HG02678 (cell line): ENCODE data around the gene PRXL2A.
"Not testable (repeated sequence)": the region's sequence is repeated elsewhere in the genome, so short reads cannot be mapped to it uniquely, and the experiment has no call there.

ENCODE experiments used
- ATAC-seq: cut with Tn5 transposase; IDR thresholded peaks from one replicate; pipeline ENCODE4 v1.9.1; 2021; ENCODE audit warnings: mild to moderate bottlenecking, moderate library complexity; ENCODE audit not compliant: unreplicated experiment

The PRXL2A gene

GRCh38 chr10:80410578-80411145 lies 2.3 kb downstream of the PRXL2A start:
- ATAC-seq = no peak

- ATAC-seq = no peak
Measured at GRCh38 chr10:80411267-80411668, 2.9 kb downstream of the PRXL2A start.

GRCh38 chr10:80411681-80412220 lies 3.4 kb downstream of the PRXL2A start:
- no peak for ATAC-seq

- no peak for ATAC-seq
Measured at GRCh38 chr10:80412486-80412885, 4.1 kb downstream of the PRXL2A start.

- no peak for ATAC-seq
Measured at GRCh38 chr10:80413271-80413996, 5.1 kb downstream of the PRXL2A start.

- ATAC-seq = no peak
Measured at GRCh38 chr10:80414142-80414895, 6.0 kb downstream of the PRXL2A start.

- ATAC-seq = no peak
Measured at GRCh38 chr10:80415734-80416478, 7.6 kb downstream of the PRXL2A start.

- no peak for ATAC-seq
Measured at GRCh38 chr10:80416479-80417098, 8.2 kb downstream of the PRXL2A start.

GRCh38 chr10:80417256-80417655 lies 8.9 kb downstream of the PRXL2A start:
- ATAC-seq = not testable (repeated sequence)

GRCh38 chr10:80421050-80421706 lies 12.8 kb downstream of the PRXL2A start:
- ATAC-seq = no peak

GRCh38 chr10:80421707-80422536 lies 13.6 kb downstream of the PRXL2A start:
- ATAC-seq = peak; percentile 93

- no peak for ATAC-seq
Measured at GRCh38 chr10:80425901-80426300, 17.6 kb downstream of the PRXL2A start.

- no peak for ATAC-seq
Measured at GRCh38 chr10:80427541-80427940, 19.2 kb downstream of the PRXL2A start.

- ATAC-seq = no peak
Measured at GRCh38 chr10:80429521-80429973, 21.2 kb downstream of the PRXL2A start.

GRCh38 chr10:80433134-80433533 lies 24.8 kb downstream of the PRXL2A start:
- no peak for ATAC-seq

- no peak for ATAC-seq
Measured at GRCh38 chr10:80436446-80437098, 28.2 kb downstream of the PRXL2A start.

- ATAC-seq = no peak
Measured at GRCh38 chr10:80437227-80437626, 28.9 kb downstream of the PRXL2A start.

- no peak for ATAC-seq
Measured at GRCh38 chr10:80441831-80442230, 33.5 kb downstream of the PRXL2A start.

GRCh38 chr10:80442879-80443278 lies 34.5 kb downstream of the PRXL2A start:
- no peak for ATAC-seq
